GM21619 (cell line): ENCODE data around the gene SIRPA.

Experiments
- ATAC-seq: cut with Tn5 transposase; IDR thresholded peaks from one replicate; pipeline ENCODE4 v1.9.1; 2021; ENCODE audit not compliant: unreplicated experiment

SIRPA gene

GRCh38 chr20:1947535-1947846 lies 52.3 kb downstream of the SIRPA start:
- no peak for ATAC-seq

GRCh38 chr20:1949347-1950100 lies 54.3 kb downstream of the SIRPA start:
- ATAC-seq, result no peak

- ATAC-seq, result no peak
Measured at GRCh38 chr20:1950836-1951235, 55.6 kb downstream of the SIRPA start.

GRCh38 chr20:1951436-1952115 lies 56.4 kb downstream of the SIRPA start:
- no peak for ATAC-seq

- no peak for ATAC-seq
Measured at GRCh38 chr20:1952737-1953530, 57.7 kb downstream of the SIRPA start.

GRCh38 chr20:1953621-1954020 lies 58.4 kb downstream of the SIRPA start:
- no peak for ATAC-seq

GRCh38 chr20:1955217-1955616 lies 60.0 kb downstream of the SIRPA start:
- ATAC-seq, result no peak

- ATAC-seq, result no peak
Measured at GRCh38 chr20:1958426-1958825, 63.2 kb downstream of the SIRPA start.

- no peak for ATAC-seq
Measured at GRCh38 chr20:1959156-1959555, 63.9 kb downstream of the SIRPA start.

GRCh38 chr20:1961374-1961773 lies 66.2 kb downstream of the SIRPA start:
- ATAC-seq, result no peak

- no peak for ATAC-seq
Measured at GRCh38 chr20:1964061-1964460, 68.9 kb downstream of the SIRPA start.

GRCh38 chr20:1964659-1965405 lies 69.6 kb downstream of the SIRPA start:
- no peak for ATAC-seq

- ATAC-seq, result no peak
Measured at GRCh38 chr20:1965520-1966351, 70.5 kb downstream of the SIRPA start.

GRCh38 chr20:1968964-1969363 lies 73.8 kb downstream of the SIRPA start:
- ATAC-seq, result no peak

- no peak for ATAC-seq
Measured at GRCh38 chr20:1971893-1972586, 76.8 kb downstream of the SIRPA start.

- no peak for ATAC-seq
Measured at GRCh38 chr20:1973601-1974440, 78.6 kb downstream of the SIRPA start.

- ATAC-seq, result no peak
Measured at GRCh38 chr20:1975291-1975690, 80.1 kb downstream of the SIRPA start.

- ATAC-seq, result no peak
Measured at GRCh38 chr20:1979106-1979778, 84.0 kb downstream of the SIRPA start.
